A673 (cell line): ENCODE measurements around the gene FGF16.

Experiments
- EZH2 ChIP-seq: fragments of 200-600 bp; sonication (generic); IDR thresholded peaks from 2 replicates; pipeline ENCODE4 v1.6.1; 2017; ENCODE audit warnings: borderline replicate concordance, low read depth, mild to moderate bottlenecking, mixed read lengths, antibody characterized with exemption, low read length; ENCODE audit not compliant: poor library complexity, severe bottlenecking
- TF ChIP-seq, protein P1 (sequence below): fragments of 300-800, 200-600 bp; sonication (generic); conservative IDR thresholded peaks from 2 replicates; pipeline ENCODE4 v1.5.1; 2017; ENCODE audit warnings: low read depth, mild to moderate bottlenecking, antibody characterized with exemption, low read length, moderate library complexity, mixed read lengths

- TF ChIP-seq, protein P1, sequence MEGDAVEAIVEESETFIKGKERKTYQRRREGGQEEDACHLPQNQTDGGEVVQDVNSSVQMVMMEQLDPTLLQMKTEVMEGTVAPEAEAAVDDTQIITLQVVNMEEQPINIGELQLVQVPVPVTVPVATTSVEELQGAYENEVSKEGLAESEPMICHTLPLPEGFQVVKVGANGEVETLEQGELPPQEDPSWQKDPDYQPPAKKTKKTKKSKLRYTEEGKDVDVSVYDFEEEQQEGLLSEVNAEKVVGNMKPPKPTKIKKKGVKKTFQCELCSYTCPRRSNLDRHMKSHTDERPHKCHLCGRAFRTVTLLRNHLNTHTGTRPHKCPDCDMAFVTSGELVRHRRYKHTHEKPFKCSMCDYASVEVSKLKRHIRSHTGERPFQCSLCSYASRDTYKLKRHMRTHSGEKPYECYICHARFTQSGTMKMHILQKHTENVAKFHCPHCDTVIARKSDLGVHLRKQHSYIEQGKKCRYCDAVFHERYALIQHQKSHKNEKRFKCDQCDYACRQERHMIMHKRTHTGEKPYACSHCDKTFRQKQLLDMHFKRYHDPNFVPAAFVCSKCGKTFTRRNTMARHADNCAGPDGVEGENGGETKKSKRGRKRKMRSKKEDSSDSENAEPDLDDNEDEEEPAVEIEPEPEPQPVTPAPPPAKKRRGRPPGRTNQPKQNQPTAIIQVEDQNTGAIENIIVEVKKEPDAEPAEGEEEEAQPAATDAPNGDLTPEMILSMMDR: no peak
- no peak for TF ChIP-seq EZH2
Observed at GRCh38 chrX:77441033-77441432, 6.2 kb upstream of the FGF16 start.
